ENCODE data around the gene PDZRN3.

- no peak for TF ChIP-seq CTCF (IDR thresholded peaks at IDR 0.05)
- TF ChIP-seq POLR2A (IDR thresholded peaks at IDR 0.05), result no peak
Measured at GRCh38 chr3:73653877-73654276, 29.1 kb upstream of the PDZRN3 start.

Measured in heart left ventricle (tissue), 13 donors.